Peyer's patch (tissue), 4 donors: ENCODE results near the gene C2CD4D.

Source experiments
- CTCF ChIP-seq, 6 experiments: fragments of 450-650 bp in 4 of 6; fragments of 200-600 bp in 2 of 6; sonication (generic) in 1 of 6; IDR thresholded peaks; one replicate each; pipeline ENCODE4 v1.5.1; 2017 to 2019; ENCODE audit warnings: antibody characterized with exemption in 6 of 6, mild to moderate bottlenecking in 3 of 6, moderate library complexity in 1 of 6
- POLR2A ChIP-seq, 2 donors: fragments of 450-650 bp; IDR thresholded peaks; one replicate each; pipeline ENCODE4 v1.5.1; 2017; ENCODE audit warnings: antibody characterized with exemption in 2 of 2, mild to moderate bottlenecking in 2 of 2, moderate library complexity in 2 of 2

GRCh38 chr1:151817353-151817730, 22.3 kb downstream of the C2CD4D start:
- TF ChIP-seq CTCF (IDR thresholded peaks at IDR 0.05) (no peak), POLR2A (IDR thresholded peaks at IDR 0.05) (no peak)
